HCT116 (cell line): ENCODE data around the gene DDX53. TPM values are rescaled to one million over a fixed set of nuclear protein-coding genes. Genes with fewer than 3 reads are reported as not detected.

Experiments
- ATAC-seq: fragments of 200-7000 bp; cut with Tn5 transposase; 2 replicates; pipeline ENCODE4 v1.9.1; 2020; ENCODE audit warnings: mild to moderate bottlenecking, moderate library complexity
- BruUV-seq: library from RNA; stranded (reverse); fragments of 400-500 nt; replicated peaks from 2 replicates; lab custom pipeline; 2021; lab: Mats Ljungman, UMichigan
- CTCF ChIA-PET: fragments of 300-600 bp; sonication (Branson Sonifier 250); formaldehyde crosslinking; loops from one replicate; lab custom pipeline; 2021; ENCODE audit warnings: antibody characterized with exemption; lab: Charles Lee
- POLR2A ChIA-PET: fragments of 300-600, 350-600 bp; sonication (Branson Sonifier 250); formaldehyde crosslinking; loops from one replicate; lab custom pipeline; 2021; ENCODE audit warnings: antibody characterized with exemption; lab: Charles Lee
- RAD21 ChIA-PET, 2 experiments: fragments of 300-600 bp; sonication (Branson Sonifier 250); formaldehyde crosslinking; loops; one replicate each; lab custom pipeline; 2023; ENCODE audit warnings: low total read pairs in 2 of 2; ENCODE audit not compliant: uncharacterized antibody in 2 of 2, unreplicated experiment in 2 of 2, low non-redundant PET in 1 of 2; lab: Charles Lee
- DNase-seq: peaks from one replicate; pipeline ENCODE4 v3.0.0-alpha.2; 2010; ENCODE audit warnings: low read depth, low spot score
- H2AFZ ChIP-seq: fragments of 200-600 bp; shearing (Covaris generic), sonication (generic); 2 replicates; pipeline ENCODE4 v1.6.1; 2017; ENCODE audit warnings: low read depth, mixed run types, mixed read lengths, antibody characterized with exemption, low read length; ENCODE audit not compliant: poor library complexity, severe bottlenecking
- H3K27ac ChIP-seq: 2 replicates; pipeline ENCODE4 v1.5.1; 2012; ENCODE audit warnings: low read depth, low read length
- H3K27me3 ChIP-seq: fragments of 200-600 bp; sonication (generic); 2 replicates; pipeline ENCODE4 v1.6.1; 2016; ENCODE audit warnings: mixed run types, low read length, mixed read lengths; ENCODE audit not compliant: insufficient read depth
- H3K36me3 ChIP-seq, 2 experiments: fragments of 200-500 bp in 1 of 2; fragments of 200-600 bp in 1 of 2; sonication (Bioruptor generic) in 1 of 2; sonication (generic) in 1 of 2; 2 replicates each; pipeline versions ENCODE4 v1.5.1 to v1.6.1; 2014 to 2016; ENCODE audit warnings: low read length in 2 of 2, inconsistent platforms in 1 of 2, mixed read lengths in 1 of 2, mixed run types in 1 of 2; ENCODE audit not compliant: insufficient read depth in 2 of 2, control insufficient read depth in 1 of 2
- H3K4me1 ChIP-seq, 2 experiments: fragments of 200-600 bp in 1 of 2; sonication (generic) in 1 of 2; 2 replicates each; pipeline versions ENCODE4 v1.5.1 to v1.6.1; 2012 to 2017; ENCODE audit warnings: low read length in 2 of 2, inconsistent platforms in 1 of 2, mild to moderate bottlenecking in 1 of 2, mixed read lengths in 1 of 2, mixed run types in 1 of 2, moderate library complexity in 1 of 2; ENCODE audit not compliant: insufficient read depth in 2 of 2, control insufficient read depth in 1 of 2
- H3K4me2 ChIP-seq: fragments of 200-600 bp; sonication (generic); 2 replicates; pipeline ENCODE4 v1.6.1; 2017; ENCODE audit warnings: mixed run types, low read length, mixed read lengths
- H3K4me3 ChIP-seq, 2 experiments: fragments of 200-600 bp in 1 of 2; sonication (generic) in 1 of 2; replicated peaks in 1 of 2; 2 replicates each; pipeline ENCODE4 v1.5.1; 2011 to 2016; ENCODE audit warnings: low read length in 2 of 2, control low read depth in 1 of 2, low read depth in 1 of 2, mild to moderate bottlenecking in 1 of 2, mixed read lengths in 1 of 2, mixed run types in 1 of 2
- H3K79me2 ChIP-seq: fragments of 200-600 bp; sonication (generic); 2 replicates; pipeline ENCODE4 v1.6.1; 2017; ENCODE audit warnings: mild to moderate bottlenecking, mixed run types, low read length, moderate library complexity, mixed read lengths; ENCODE audit not compliant: insufficient read depth
- H3K9ac ChIP-seq: fragments of 200-600 bp; sonication (generic); 2 replicates; pipeline ENCODE4 v1.6.1; 2016; ENCODE audit warnings: low read length, mixed read lengths
- H3K9me2 ChIP-seq: fragments of 200-600 bp; sonication (generic), shearing (Covaris generic); 2 replicates; pipeline ENCODE4 v1.6.1; 2017; ENCODE audit warnings: mixed run types, mild to moderate bottlenecking, moderate library complexity; ENCODE audit not compliant: insufficient read depth
- H3K9me3 ChIP-seq, 2 experiments: fragments of 200-500 bp in 1 of 2; fragments of 200-600 bp in 1 of 2; sonication (Bioruptor generic) in 1 of 2; sonication (generic) in 1 of 2; 2 replicates each; pipeline ENCODE4 v1.6.1; 2014 to 2017; ENCODE audit warnings: low read length in 2 of 2, mixed read lengths in 2 of 2, inconsistent platforms in 1 of 2, low read depth in 1 of 2, mild to moderate bottlenecking in 1 of 2, mixed run types in 1 of 2, moderate library complexity in 1 of 2; ENCODE audit not compliant: control insufficient read depth in 1 of 2, insufficient read depth in 1 of 2
- H4K20me1 ChIP-seq: fragments of 200-600 bp; sonication (generic), shearing (Covaris generic); 2 replicates; pipeline ENCODE4 v1.6.1; 2017; ENCODE audit warnings: mixed run types, mild to moderate bottlenecking, moderate library complexity; ENCODE audit not compliant: insufficient read depth
- CBX3 ChIP-seq: IDR thresholded peaks from 2 replicates; pipeline ENCODE4 v1.6.1; 2012; ENCODE audit warnings: low read depth
- EGR1 ChIP-seq: IDR thresholded peaks from 2 replicates; pipeline ENCODE4 v1.6.1; 2012; ENCODE audit warnings: low read depth
- ELF1 ChIP-seq: IDR thresholded peaks from 2 replicates; pipeline ENCODE4 v1.6.1; 2012; ENCODE audit warnings: low read depth, borderline replicate concordance
- EZH2 ChIP-seq: fragments of 200-600 bp; sonication (generic); IDR thresholded peaks from 2 replicates; pipeline ENCODE4 v1.6.1; 2017; ENCODE audit warnings: antibody characterized with exemption, mixed run types
- FOSL1 ChIP-seq: IDR thresholded peaks from 2 replicates; pipeline ENCODE4 v1.6.1; 2012; ENCODE audit warnings: low read depth
- SP1 ChIP-seq: IDR thresholded peaks from 2 replicates; pipeline ENCODE4 v1.6.1; 2012; ENCODE audit warnings: low read depth
- SRF ChIP-seq: IDR thresholded peaks from 2 replicates; pipeline ENCODE4 v1.6.1; 2012; ENCODE audit warnings: low read depth
- TCF7L2 ChIP-seq: IDR thresholded peaks from 2 replicates; pipeline ENCODE4 v1.7.0; 2011; ENCODE audit warnings: borderline replicate concordance, inconsistent platforms; ENCODE audit not compliant: insufficient read depth, insufficient read length; ENCODE audit errors: extremely low read depth
- YY1 ChIP-seq: IDR thresholded peaks from 2 replicates; pipeline ENCODE4 v1.6.1; 2011; ENCODE audit warnings: low read length, low read depth, moderate library complexity, mild to moderate bottlenecking; ENCODE audit not compliant: insufficient replicate concordance; ENCODE audit errors: extremely low read depth
- ZFX ChIP-seq: fragments of 450-650 bp; IDR thresholded peaks from 2 replicates; pipeline ENCODE4 v1.6.1; 2017
- ZNF274 ChIP-seq: fragments of 200-500 bp; sonication (Bioruptor generic); IDR thresholded peaks from 2 replicates; pipeline ENCODE4 v1.6.1; 2014; ENCODE audit warnings: mild to moderate bottlenecking, low read depth, low read length, inconsistent platforms
- intact Hi-C: fragments of 100-400 bp; cut with micrococcal nuclease; formaldehyde crosslinking; loops from 2 replicates; pipeline ENCODE4 v1.10.0; 2022
- total RNA-seq: library from RNA; stranded (reverse); gene quantifications from one replicate; pipeline ENCODE4 v1.2.1, GENCODE V29; 2021; ENCODE audit not compliant: unreplicated experiment
- TF ChIP-seq, protein P1 (sequence below): IDR thresholded peaks from 2 replicates; pipeline ENCODE4 v1.6.1; 2012
- TF ChIP-seq, protein P2 (sequence below): IDR thresholded peaks from 2 replicates; pipeline ENCODE4 v1.6.1; 2012; ENCODE audit warnings: low read depth

DDX53 gene
- total RNA-seq, 1 experiment from 2014 or later = not detected

DNA sequence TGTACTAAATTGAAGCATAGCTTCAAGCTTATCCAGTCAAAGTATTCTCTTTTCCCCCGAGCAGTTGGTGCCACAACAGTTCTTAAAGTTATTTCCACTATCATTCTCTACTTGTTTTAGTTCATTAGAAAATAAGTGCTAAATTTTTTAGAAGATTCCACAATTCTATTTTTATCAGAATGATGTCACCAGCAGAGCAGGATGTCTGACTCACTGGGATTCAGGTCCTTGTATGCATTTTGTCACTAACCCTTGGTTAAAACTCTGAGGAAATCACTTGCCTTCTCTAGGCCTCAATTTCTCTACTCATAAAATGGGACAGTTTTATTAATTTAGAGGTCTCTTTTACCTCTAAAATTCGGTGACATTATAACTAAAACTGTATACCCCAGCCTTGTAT, 3.4 kb downstream of the DDX53 start:
- Histone ChIP-seq H3K4me1 (no peaks in the 10 kb centered on the region), H3K9me3 (no peaks in the 10 kb centered on the region), H3K4me3 (no peak overlapping the region), H3K27ac (no peak overlapping the region), H3K9me2 (no peaks in the 10 kb centered on the region), H3K9ac (no peak overlapping the region), H3K27me3 (no peaks in the 10 kb centered on the region), H2AFZ (no peak overlapping the region), H3K4me2 (no peak overlapping the region), H3K79me2 (no peaks in the 10 kb centered on the region), H3K36me3 (no peaks in the 10 kb centered on the region), H4K20me1 (no peaks in the 10 kb centered on the region)
- RAD21 ChIA-PET = no interaction called here
- intact Hi-C loops = loop anchor here (10.0 kb wide), 1 partner anchor 868 kb away; no protein-coding TSS in a partner anchor
- no peak for DNase-seq
- POLR2A ChIA-PET = no interaction called here
- BruUV-seq = no TSS peak
- CTCF ChIA-PET = no interaction called here
- no peak for ATAC-seq
- TF ChIP-seq EZH2 (no peak), SP1 (no peak), YY1 (no peak), CBX3 (no peak), EGR1 (no peak), ZNF274 (no peak), ELF1 (no peak), SRF (no peak), ZFX (no peak), TCF7L2 (no peak), FOSL1 (no peak)
- TF ChIP-seq, protein P1, sequence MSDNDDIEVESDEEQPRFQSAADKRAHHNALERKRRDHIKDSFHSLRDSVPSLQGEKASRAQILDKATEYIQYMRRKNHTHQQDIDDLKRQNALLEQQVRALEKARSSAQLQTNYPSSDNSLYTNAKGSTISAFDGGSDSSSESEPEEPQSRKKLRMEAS = no peak
- TF ChIP-seq, protein P2, sequence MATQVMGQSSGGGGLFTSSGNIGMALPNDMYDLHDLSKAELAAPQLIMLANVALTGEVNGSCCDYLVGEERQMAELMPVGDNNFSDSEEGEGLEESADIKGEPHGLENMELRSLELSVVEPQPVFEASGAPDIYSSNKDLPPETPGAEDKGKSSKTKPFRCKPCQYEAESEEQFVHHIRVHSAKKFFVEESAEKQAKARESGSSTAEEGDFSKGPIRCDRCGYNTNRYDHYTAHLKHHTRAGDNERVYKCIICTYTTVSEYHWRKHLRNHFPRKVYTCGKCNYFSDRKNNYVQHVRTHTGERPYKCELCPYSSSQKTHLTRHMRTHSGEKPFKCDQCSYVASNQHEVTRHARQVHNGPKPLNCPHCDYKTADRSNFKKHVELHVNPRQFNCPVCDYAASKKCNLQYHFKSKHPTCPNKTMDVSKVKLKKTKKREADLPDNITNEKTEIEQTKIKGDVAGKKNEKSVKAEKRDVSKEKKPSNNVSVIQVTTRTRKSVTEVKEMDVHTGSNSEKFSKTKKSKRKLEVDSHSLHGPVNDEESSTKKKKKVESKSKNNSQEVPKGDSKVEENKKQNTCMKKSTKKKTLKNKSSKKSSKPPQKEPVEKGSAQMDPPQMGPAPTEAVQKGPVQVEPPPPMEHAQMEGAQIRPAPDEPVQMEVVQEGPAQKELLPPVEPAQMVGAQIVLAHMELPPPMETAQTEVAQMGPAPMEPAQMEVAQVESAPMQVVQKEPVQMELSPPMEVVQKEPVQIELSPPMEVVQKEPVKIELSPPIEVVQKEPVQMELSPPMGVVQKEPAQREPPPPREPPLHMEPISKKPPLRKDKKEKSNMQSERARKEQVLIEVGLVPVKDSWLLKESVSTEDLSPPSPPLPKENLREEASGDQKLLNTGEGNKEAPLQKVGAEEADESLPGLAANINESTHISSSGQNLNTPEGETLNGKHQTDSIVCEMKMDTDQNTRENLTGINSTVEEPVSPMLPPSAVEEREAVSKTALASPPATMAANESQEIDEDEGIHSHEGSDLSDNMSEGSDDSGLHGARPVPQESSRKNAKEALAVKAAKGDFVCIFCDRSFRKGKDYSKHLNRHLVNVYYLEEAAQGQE = no peak
